Brain microvascular endothelial cell (primary cell): ENCODE data around the gene ALPK3.

Experiments
- DNase-seq: peaks from one replicate; pipeline ENCODE4 v3.0.0-alpha.2; 2020
- H3K27ac ChIP-seq: fragments of 250-450 bp; sonication (Bioruptor Pico); 2 replicates; pipeline ENCODE4 v1.5.1; 2020; ENCODE audit warnings: mild to moderate bottlenecking, moderate library complexity
- H3K27me3 ChIP-seq: fragments of 250-450 bp; sonication (Bioruptor Pico); replicated peaks from 2 replicates; pipeline ENCODE4 v1.5.1; 2020; ENCODE audit warnings: mild to moderate bottlenecking
- H3K36me3 ChIP-seq: fragments of 250-450 bp; sonication (Bioruptor Pico); replicated peaks from 2 replicates; pipeline ENCODE4 v1.5.1; 2020; ENCODE audit warnings: mild to moderate bottlenecking
- H3K4me3 ChIP-seq: 2 replicates; pipeline ENCODE4 v1.5.1; 2011; ENCODE audit warnings: low read depth, mild to moderate bottlenecking, control low read depth, low read length, moderate library complexity
- CTCF ChIP-seq: IDR thresholded peaks from 2 replicates; pipeline ENCODE4 v1.5.1; 2011; ENCODE audit warnings: low read depth, mild to moderate bottlenecking, moderate library complexity, low read length, control low read depth, inconsistent platforms; ENCODE audit errors: missing control alignments
- in situ Hi-C: cut with HindIII; loops from 2 replicates; pipeline ENCODE4 v1.10.0; 2017; ENCODE audit warnings: low sequenced_read_pairs, low pct_ligation_motif_present

ALPK3 gene

GRCh38 chr15:84894736-84895425 lies 77.7 kb downstream of the ALPK3 start:
- no peaks in the 10 kb centered on the region for H3K27me3 ChIP-seq
- in situ Hi-C loops: no loop called here
- H3K27ac ChIP-seq: no peak overlapping the region
- no peak for DNase-seq
- no peak overlapping the region for H3K4me3 ChIP-seq
- H3K36me3 ChIP-seq: no peaks in the 10 kb centered on the region
- no peak for TF ChIP-seq CTCF

GRCh38 chr15:84898761-84899160 lies 81.6 kb downstream of the ALPK3 start:
- no peaks in the 10 kb centered on the region for H3K36me3 ChIP-seq
- in situ Hi-C loops: no loop called here
- no peaks in the 10 kb centered on the region for H3K27me3 ChIP-seq
- no peak overlapping the region for H3K27ac ChIP-seq
- no peak for DNase-seq
- no peak overlapping the region for H3K4me3 ChIP-seq
- TF ChIP-seq CTCF: no peak

- Histone ChIP-seq H3K36me3 (no peaks in the 10 kb centered on the region), H3K27me3 (no peaks in the 10 kb centered on the region), H3K4me3 (no peak overlapping the region), H3K27ac (no peak overlapping the region)
- in situ Hi-C loops: no loop called here
- TF ChIP-seq CTCF: no peak
- DNase-seq: no peak
Measured at GRCh38 chr15:84899750-84900149, 82.6 kb downstream of the ALPK3 start.

GRCh38 chr15:84901540-84901939 lies 84.4 kb downstream of the ALPK3 start:
- no peak for TF ChIP-seq CTCF
- no peak for DNase-seq
- H3K4me3 ChIP-seq: no peak overlapping the region
- no peaks in the 10 kb centered on the region for H3K36me3 ChIP-seq
- no peaks in the 10 kb centered on the region for H3K27me3 ChIP-seq
- in situ Hi-C loops: no loop called here
- H3K27ac ChIP-seq: no peak overlapping the region

GRCh38 chr15:84903751-84904150 lies 86.6 kb downstream of the ALPK3 start:
- H3K27me3 ChIP-seq: no peaks in the 10 kb centered on the region
- in situ Hi-C loops: no loop called here
- H3K36me3 ChIP-seq: no peaks in the 10 kb centered on the region
- no peak overlapping the region for H3K27ac ChIP-seq
- DNase-seq: no peak
- H3K4me3 ChIP-seq: no peak overlapping the region
- TF ChIP-seq CTCF: no peak

GRCh38 chr15:84904419-84904818 lies 87.3 kb downstream of the ALPK3 start:
- in situ Hi-C loops: no loop called here
- TF ChIP-seq CTCF: no peak
- no peaks in the 10 kb centered on the region for H3K36me3 ChIP-seq

More at GRCh38 chr15:84904419-84904818, 87.3 kb downstream of the ALPK3 start:
- no peak for DNase-seq
- no peaks in the 10 kb centered on the region for H3K27me3 ChIP-seq
- no peak overlapping the region for H3K4me3 ChIP-seq
- H3K27ac ChIP-seq: no peak overlapping the region
